Liver (tissue), 9 donors: Measurements from ENCODE around the gene OSTF1. TPM values are rescaled to one million over a fixed set of nuclear protein-coding genes. Genes with fewer than 3 reads are reported as not detected.

Source experiments
- DNase-seq: peaks from one replicate; pipeline ENCODE4 v3.0.0-alpha.2; 2017; ENCODE audit warnings: low spot score
- H3K27ac ChIP-seq, 2 donors: one replicate each; pipeline ENCODE4 v1.7.0; 2013; ENCODE audit warnings: inconsistent platforms in 2 of 2, low read length in 2 of 2, control low read depth in 1 of 2, low read depth in 1 of 2, mild to moderate bottlenecking in 1 of 2
- H3K27me3 ChIP-seq, 4 donors: one replicate each; pipeline versions ENCODE4 v1.6.1 to v1.7.0; 2013; ENCODE audit warnings: low read length in 3 of 4, inconsistent platforms in 1 of 4, mild to moderate bottlenecking in 1 of 4, moderate library complexity in 1 of 4; ENCODE audit not compliant: control insufficient read depth in 4 of 4, insufficient read depth in 4 of 4
- H3K36me3 ChIP-seq, 4 donors: one replicate each; pipeline versions ENCODE4 v1.6.1 to v1.7.0; 2013; ENCODE audit warnings: low read length in 3 of 4, mild to moderate bottlenecking in 3 of 4, low read depth in 1 of 4, moderate library complexity in 1 of 4; ENCODE audit not compliant: control insufficient read depth in 4 of 4, insufficient read depth in 3 of 4
- H3K4me1 ChIP-seq, 4 donors: one replicate each; pipeline versions ENCODE4 v1.6.1 to v1.7.0; 2013; ENCODE audit warnings: low read length in 3 of 4, mild to moderate bottlenecking in 3 of 4, moderate library complexity in 1 of 4; ENCODE audit not compliant: control insufficient read depth in 4 of 4, insufficient read depth in 4 of 4
- H3K4me3 ChIP-seq, 3 donors: one replicate each; pipeline versions ENCODE4 v1.6.1 to v1.7.0; 2013; ENCODE audit warnings: low read length in 3 of 3, control low read depth in 1 of 3, low read depth in 1 of 3, mild to moderate bottlenecking in 1 of 3
- H3K9ac ChIP-seq, 2 donors: one replicate each; pipeline ENCODE4 v1.7.0; 2013; ENCODE audit warnings: low read length in 2 of 2, mild to moderate bottlenecking in 2 of 2, moderate library complexity in 2 of 2, control low read depth in 1 of 2, low read depth in 1 of 2
- H3K9me3 ChIP-seq, 4 donors: one replicate each; pipeline versions ENCODE4 v1.6.1 to v1.7.0; 2013; ENCODE audit warnings: low read length in 3 of 4; ENCODE audit not compliant: control insufficient read depth in 4 of 4
- CTCF ChIP-seq: fragments of 150-350 bp; IDR thresholded peaks from 2 replicates; pipeline ENCODE4 v1.5.1; 2017; ENCODE audit warnings: improper control_type of control experiment, low read depth, low read length; ENCODE audit not compliant: missing input control
- FOXA1 ChIP-seq: IDR thresholded peaks from 2 replicates; pipeline ENCODE4 v1.6.1; 2016; ENCODE audit warnings: antibody characterized with exemption
- GABPA ChIP-seq, 2 donors: IDR thresholded peaks in 1 of 2; conservative IDR thresholded peaks in 1 of 2; 2 replicates each; pipeline ENCODE4 v1.6.1; 2016; ENCODE audit warnings: antibody characterized with exemption in 2 of 2, mild to moderate bottlenecking in 1 of 2, moderate library complexity in 1 of 2
- HNF4A ChIP-seq, 2 donors: conservative IDR thresholded peaks; 2 replicates each; pipeline ENCODE4 v1.6.1; 2016; ENCODE audit warnings: antibody characterized with exemption in 2 of 2, mild to moderate bottlenecking in 2 of 2
- HNF4G ChIP-seq: IDR thresholded peaks from 2 replicates; pipeline ENCODE4 v1.6.1; 2016; ENCODE audit warnings: antibody characterized with exemption
- JUND ChIP-seq, 2 donors: IDR thresholded peaks; 2 replicates each; pipeline ENCODE4 v1.6.1; 2016; ENCODE audit warnings: antibody characterized with exemption in 2 of 2
- MAX ChIP-seq: IDR thresholded peaks from 2 replicates; pipeline ENCODE4 v1.6.1; 2016; ENCODE audit warnings: antibody characterized with exemption
- NR2F2 ChIP-seq: IDR thresholded peaks from 2 replicates; pipeline ENCODE4 v1.6.1; 2016; ENCODE audit warnings: antibody characterized with exemption
- RAD21 ChIP-seq, 2 donors: IDR thresholded peaks; 2 replicates each; pipeline ENCODE4 v1.6.1; 2016; ENCODE audit warnings: antibody characterized with exemption in 2 of 2, mild to moderate bottlenecking in 2 of 2
- RXRA ChIP-seq, 2 donors: IDR thresholded peaks; 2 replicates each; pipeline ENCODE4 v1.6.1; 2017 to 2018; ENCODE audit warnings: antibody characterized with exemption in 2 of 2, mild to moderate bottlenecking in 1 of 2
- TAF1 ChIP-seq: conservative IDR thresholded peaks from 2 replicates; pipeline ENCODE4 v1.6.1; 2016; ENCODE audit warnings: antibody characterized with exemption, mild to moderate bottlenecking
- YY1 ChIP-seq: IDR thresholded peaks from 2 replicates; pipeline ENCODE4 v1.6.1; 2016; ENCODE audit warnings: antibody characterized with exemption, mild to moderate bottlenecking
- WGBS: extraction: QIAGEN DNeasy Blood & Tissue Kit; methylation state at CpG from one replicate; pipeline ENCODE4 v1.1.7; 2013; 5-methylcytosine and 5-hydroxymethylcytosine counted together
- polyA plus RNA-seq, 2 donors: library from polyadenylated mRNA; stranded (reverse) in 1 of 2; unstranded in 1 of 2; fragments of 200-250 nt in 1 of 2; fragments of >200 nt in 1 of 2; fragmentation: Nextera tagmentation in 1 of 2; extraction: Ambion mirVana in 1 of 2; gene quantifications; one replicate each; pipeline versions ENCODE4 v1.2.1 to v1.2.3, GENCODE V29; 2013 to 2015
- total RNA-seq, 2 donors: library from RNA; depleted of rRNA; stranded (reverse); fragments of >200 nt; gene quantifications; one replicate each; pipeline ENCODE4 v1.2.3, GENCODE V29; 2014
- TF ChIP-seq, protein P1 (sequence below): IDR thresholded peaks from 2 replicates; pipeline ENCODE4 v1.6.1; 2016; ENCODE audit warnings: antibody characterized with exemption, mild to moderate bottlenecking
- TF ChIP-seq, protein P2 (sequence below): IDR thresholded peaks from 2 replicates; pipeline ENCODE4 v1.6.1; 2016; ENCODE audit warnings: antibody characterized with exemption
- TF ChIP-seq, protein P3 (sequence below): IDR thresholded peaks from 2 replicates; pipeline ENCODE4 v1.6.1; 2016; ENCODE audit warnings: antibody characterized with exemption
- donor health status: healthy.
- donor health status: healthy.
- donor health status: healthy.
- donor health status: healthy.
- donor health status: healthy.

OSTF1 gene
- total and polyA plus RNA-seq, 4 donors, result 19.8 to 29.7 (median 26.9) TPM

- TF ChIP-seq, protein P1, sequence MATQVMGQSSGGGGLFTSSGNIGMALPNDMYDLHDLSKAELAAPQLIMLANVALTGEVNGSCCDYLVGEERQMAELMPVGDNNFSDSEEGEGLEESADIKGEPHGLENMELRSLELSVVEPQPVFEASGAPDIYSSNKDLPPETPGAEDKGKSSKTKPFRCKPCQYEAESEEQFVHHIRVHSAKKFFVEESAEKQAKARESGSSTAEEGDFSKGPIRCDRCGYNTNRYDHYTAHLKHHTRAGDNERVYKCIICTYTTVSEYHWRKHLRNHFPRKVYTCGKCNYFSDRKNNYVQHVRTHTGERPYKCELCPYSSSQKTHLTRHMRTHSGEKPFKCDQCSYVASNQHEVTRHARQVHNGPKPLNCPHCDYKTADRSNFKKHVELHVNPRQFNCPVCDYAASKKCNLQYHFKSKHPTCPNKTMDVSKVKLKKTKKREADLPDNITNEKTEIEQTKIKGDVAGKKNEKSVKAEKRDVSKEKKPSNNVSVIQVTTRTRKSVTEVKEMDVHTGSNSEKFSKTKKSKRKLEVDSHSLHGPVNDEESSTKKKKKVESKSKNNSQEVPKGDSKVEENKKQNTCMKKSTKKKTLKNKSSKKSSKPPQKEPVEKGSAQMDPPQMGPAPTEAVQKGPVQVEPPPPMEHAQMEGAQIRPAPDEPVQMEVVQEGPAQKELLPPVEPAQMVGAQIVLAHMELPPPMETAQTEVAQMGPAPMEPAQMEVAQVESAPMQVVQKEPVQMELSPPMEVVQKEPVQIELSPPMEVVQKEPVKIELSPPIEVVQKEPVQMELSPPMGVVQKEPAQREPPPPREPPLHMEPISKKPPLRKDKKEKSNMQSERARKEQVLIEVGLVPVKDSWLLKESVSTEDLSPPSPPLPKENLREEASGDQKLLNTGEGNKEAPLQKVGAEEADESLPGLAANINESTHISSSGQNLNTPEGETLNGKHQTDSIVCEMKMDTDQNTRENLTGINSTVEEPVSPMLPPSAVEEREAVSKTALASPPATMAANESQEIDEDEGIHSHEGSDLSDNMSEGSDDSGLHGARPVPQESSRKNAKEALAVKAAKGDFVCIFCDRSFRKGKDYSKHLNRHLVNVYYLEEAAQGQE, result no peak
- no peak for TF ChIP-seq TAF1
- no peak for TF ChIP-seq JUND (IDR thresholded peaks at IDR 0.05)
These were observed 4.1 kb upstream of the OSTF1 start (continued) for GRCh38 chr9:75084081-75084672.

DNA sequence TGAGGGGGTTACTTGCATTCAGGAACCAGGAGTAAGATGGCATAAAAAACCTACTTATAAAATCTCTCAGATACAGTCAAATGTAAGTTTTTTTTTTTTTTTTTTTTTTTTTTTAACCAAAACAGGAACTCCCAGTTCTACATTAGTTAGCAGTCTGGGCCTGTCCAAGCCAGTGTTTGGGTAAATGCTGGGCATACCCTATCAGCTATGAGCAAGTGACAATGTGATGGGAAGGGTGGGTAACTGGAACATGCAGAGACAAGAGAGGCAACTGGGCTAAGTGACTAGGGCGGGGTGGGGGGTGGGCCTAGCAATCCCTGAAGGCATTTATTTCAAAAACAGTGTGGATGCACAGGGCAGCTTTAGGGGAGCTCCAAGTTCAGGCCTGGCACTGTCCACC, 2.7 kb upstream of the OSTF1 start:
- Histone ChIP-seq H3K4me3 (peak overlapping the region in 1 of 3 donors; percentile 39), H3K36me3 (peaks cover 0 to 10% (median 5%) of the 10 kb centered on the region in 4 donors), H3K9ac (no peak overlapping the region), H3K27me3 (no peaks in the 10 kb centered on the region), H3K9me3 (no peaks in the 10 kb centered on the region), H3K27ac (peak overlapping the region; percentile 89 to 96), H3K4me1 (peaks cover 8 to 55% (median 35%) of the 10 kb centered on the region in 4 donors)
- DNase-seq, result no peak
- TF ChIP-seq NR2F2, result no peak
- TF ChIP-seq, protein P2, sequence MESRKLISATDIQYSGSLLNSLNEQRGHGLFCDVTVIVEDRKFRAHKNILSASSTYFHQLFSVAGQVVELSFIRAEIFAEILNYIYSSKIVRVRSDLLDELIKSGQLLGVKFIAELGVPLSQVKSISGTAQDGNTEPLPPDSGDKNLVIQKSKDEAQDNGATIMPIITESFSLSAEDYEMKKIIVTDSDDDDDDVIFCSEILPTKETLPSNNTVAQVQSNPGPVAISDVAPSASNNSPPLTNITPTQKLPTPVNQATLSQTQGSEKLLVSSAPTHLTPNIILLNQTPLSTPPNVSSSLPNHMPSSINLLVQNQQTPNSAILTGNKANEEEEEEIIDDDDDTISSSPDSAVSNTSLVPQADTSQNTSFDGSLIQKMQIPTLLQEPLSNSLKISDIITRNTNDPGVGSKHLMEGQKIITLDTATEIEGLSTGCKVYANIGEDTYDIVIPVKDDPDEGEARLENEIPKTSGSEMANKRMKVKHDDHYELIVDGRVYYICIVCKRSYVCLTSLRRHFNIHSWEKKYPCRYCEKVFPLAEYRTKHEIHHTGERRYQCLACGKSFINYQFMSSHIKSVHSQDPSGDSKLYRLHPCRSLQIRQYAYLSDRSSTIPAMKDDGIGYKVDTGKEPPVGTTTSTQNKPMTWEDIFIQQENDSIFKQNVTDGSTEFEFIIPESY, result no peak
- TF ChIP-seq, protein P1, result no peak
- no peak for TF ChIP-seq TAF1
- no peak for TF ChIP-seq FOXA1
- no peak for TF ChIP-seq CTCF
- TF ChIP-seq, protein P3, sequence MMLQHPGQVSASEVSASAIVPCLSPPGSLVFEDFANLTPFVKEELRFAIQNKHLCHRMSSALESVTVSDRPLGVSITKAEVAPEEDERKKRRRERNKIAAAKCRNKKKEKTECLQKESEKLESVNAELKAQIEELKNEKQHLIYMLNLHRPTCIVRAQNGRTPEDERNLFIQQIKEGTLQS, result no peak
- no peak for TF ChIP-seq MAX
- no peak for TF ChIP-seq RXRA (IDR thresholded peaks at IDR 0.05)
- TF ChIP-seq HNF4A (conservative IDR thresholded peaks at IDR 0.05), result no peak
- no peak for TF ChIP-seq RAD21 (IDR thresholded peaks at IDR 0.05)
- no peak for TF ChIP-seq GABPA (IDR thresholded peaks at IDR 0.05 in 1 of 2, conservative IDR thresholded peaks at IDR 0.05 in 1 of 2)
- no peak for TF ChIP-seq YY1
- no peak for TF ChIP-seq HNF4G
- WGBS, result 90% methylated on average over 1 of the region's 1 CpG
